NCI-H2107 (cell line): ENCODE results near the gene INO80B.
A peak's percentile ranks its signal among the peaks of the same experiment; 100 is the strongest.
"Not testable (repeated sequence)": the region's sequence is repeated elsewhere in the genome, so short reads cannot be mapped to it uniquely, and the experiment has no call there.

Source experiments
- DNase-seq: peaks from one replicate; lab custom pipeline; 2025; lab: John Stamatoyannopoulos, UW

The INO80B gene

DNA sequence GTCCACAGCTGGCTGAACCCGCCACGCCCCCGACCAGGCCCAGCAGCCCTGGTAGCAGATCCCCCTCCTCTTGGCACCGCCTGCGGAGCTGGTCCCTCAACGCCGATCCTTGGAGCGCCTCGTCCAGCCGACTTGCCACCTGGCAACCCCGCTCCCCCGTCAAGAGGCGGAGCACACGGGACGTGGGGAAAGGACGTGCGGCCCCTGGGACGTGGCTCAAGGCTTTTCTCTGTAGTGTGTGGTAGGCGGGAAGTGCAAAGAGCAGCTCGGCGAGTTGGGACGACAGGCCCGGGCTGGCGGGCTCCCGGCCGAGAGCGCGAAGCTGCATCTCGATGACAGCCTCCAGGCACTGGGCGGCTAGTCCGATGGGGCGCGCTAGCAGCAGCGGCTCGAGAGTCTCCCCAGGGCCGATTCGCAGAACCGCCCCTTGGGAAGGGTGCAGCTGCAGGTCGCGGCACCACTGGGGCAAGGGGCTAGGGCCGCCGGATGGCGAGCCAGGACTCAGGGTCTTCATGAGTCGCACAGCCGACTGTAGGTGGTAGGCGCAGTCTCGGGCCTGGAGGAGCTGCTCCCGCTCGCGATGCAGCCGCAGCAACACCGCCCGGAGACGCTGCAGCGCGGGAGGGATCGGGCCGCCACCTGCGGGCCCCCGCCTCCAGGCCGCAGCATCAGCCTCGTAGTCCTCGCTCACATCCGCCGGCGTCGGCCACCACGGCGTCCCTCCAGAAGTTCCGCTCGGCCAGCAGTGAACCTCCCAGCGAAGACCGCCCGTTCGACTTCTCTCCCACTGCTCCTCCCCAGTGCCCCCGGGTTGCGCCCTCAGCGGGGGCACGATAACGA is 27.3 kb downstream of the INO80B start:
- no peak for DNase-seq

GRCh38 chr2:74482801-74483674 is 28.2 kb downstream of the INO80B start, which contains the start of the genes CCDC142 and TTC31:
Gene CCDC142 (minus strand): TSS chr2:74482998. CDS start chr2:74482837, 161 bp downstream.
Gene TTC31 (plus strand): TSS chr2:74483081. CDS start chr2:74483096, 15 bp downstream.
- peak; percentile 87 for DNase-seq

DNA sequence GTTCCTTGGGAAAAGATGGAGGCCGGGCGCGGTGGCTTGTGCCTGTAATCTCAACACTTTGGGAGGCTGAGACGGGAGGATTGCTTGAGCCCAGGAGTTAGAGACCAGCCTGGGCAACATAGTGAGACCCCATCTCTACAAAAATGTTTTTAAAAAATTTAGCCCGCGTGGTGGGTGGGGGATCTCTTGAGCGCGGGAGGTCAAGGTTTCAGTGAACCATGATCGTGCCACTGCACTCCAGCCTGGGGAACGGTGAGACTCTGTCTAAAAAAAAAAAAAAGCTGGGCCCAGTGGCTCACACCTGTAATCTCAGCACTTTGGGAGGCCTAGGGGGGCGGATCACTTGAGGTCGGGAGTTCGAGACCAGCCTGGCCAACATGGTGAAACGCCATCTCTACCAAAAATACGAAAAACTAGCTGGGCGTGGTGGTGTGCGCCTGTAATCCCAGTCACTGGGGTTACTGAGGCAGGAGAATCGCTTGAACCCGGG is 28.8 kb downstream of the INO80B start:
- DNase-seq, result not testable (repeated sequence)

GRCh38 chr2:74486141-74486540 is 31.3 kb downstream of the INO80B start:
- DNase-seq, result no peak

- no peak for DNase-seq
These were observed 34.0 kb downstream of the INO80B start for GRCh38 chr2:74488643-74489481.

DNA sequence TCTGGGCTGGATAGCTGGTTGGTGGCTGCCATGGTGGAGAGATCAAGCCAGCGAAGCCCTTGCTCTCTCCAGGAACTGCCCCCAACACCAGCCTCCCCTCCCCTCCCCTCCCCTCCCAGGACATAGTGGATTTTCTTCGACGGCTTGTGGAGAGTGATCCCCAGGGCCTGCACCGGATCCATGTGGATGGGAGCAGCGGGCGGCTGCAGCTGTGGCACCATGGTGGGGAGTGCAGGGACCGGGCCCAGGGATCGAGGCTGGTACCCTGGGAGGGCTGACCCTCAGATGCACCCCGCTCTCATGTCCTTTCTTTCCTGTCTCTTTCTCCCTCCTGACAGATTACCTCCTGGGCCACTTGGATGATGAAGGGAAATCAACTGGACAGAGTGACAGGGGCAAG is 35.0 kb downstream of the INO80B start:
- DNase-seq, result no peak

GRCh38 chr2:74491648-74492544 is 37.0 kb downstream of the INO80B start:
- no peak for DNase-seq

GRCh38 chr2:74493546-74493945 is 38.7 kb downstream of the INO80B start:
- no peak for DNase-seq

GRCh38 chr2:74495440-74495839 is 40.6 kb downstream of the INO80B start:
- DNase-seq, result no peak

GRCh38 chr2:74496997-74497776 is 42.3 kb downstream of the INO80B start:
- DNase-seq, result no peak

- DNase-seq, result no peak
These were observed 43.1 kb downstream of the INO80B start for GRCh38 chr2:74497777-74498499.

DNA sequence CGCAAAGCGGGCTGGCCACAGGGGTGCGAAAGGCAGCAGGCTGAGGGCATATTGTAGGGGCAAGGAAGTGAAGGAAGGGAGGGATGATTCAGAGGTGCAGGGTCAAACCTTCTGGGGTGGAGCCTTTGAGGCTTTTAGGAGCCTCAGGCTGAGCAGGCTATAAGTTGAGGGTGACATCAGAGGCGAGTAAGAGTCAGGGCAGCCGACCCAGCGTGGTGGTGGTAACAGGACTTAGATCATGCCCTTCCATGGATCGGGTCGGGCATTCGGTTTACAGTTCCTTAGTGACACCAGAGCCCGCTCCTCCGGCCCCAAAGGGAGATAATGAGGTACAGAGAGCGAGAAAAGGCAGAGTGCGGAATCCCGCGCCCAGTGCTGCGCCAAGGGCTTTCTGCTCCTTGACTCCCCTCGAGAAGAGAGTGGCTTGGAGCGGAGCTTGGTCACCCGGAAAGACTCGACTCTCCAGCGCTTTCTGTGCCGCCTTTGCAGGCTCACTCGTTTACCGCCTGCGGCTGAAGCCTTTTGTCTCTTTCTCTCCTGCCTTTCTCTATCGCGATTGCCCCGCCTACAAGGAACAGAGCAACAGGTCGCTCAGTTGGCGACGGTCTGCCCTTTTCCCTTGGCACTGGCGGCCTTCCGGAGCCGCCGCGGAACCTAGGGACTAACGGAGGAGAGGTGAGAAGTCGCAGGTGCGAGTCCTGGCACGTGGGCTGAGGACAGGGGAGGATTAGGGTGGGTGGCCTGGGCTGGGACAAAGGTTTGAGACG is 43.8 kb downstream of the INO80B start:
- no peak for DNase-seq

DNA sequence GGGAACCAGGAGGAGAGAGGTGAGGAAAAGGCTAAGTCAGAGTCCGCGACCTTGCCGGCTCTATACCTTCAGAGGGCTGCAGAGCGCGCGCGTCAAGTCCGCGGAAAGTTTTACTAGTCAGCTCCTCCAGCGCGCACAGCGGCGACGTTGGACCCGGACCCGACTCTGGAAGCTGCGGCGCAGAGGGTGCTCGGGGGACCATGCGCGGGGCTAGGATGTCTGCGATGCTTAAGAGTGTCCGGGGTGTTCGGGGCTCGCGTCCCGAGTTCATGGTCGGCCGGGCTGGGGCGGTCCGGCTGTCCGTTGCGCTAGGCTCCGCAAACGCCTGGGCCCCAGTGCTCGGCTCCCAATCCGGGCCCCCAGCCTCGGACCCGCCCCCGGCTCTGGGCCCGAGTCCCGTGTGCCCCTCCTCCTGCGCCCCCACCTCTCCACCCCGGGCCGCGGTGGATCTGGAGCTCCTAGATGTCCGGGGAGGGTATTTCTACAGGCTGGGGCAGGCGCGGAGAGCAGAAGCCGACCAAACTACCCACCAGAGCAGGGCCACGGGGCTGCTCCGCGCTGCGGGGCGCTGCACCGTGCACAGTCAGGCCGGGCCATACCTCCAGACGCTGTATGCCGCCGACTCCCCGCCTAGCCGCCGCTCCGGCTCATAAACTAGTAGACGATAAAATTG is 44.5 kb downstream of the INO80B start, which contains the start of gene LBX2:
LBX2 (minus strand) TSS at position 337 of the 673 bp plus-strand sequence; CDS start at position 271, 66 bp downstream.
- no peak for DNase-seq

- DNase-seq, result no peak
These were observed 45.2 kb downstream of the INO80B start for GRCh38 chr2:74499940-74500577.

DNA sequence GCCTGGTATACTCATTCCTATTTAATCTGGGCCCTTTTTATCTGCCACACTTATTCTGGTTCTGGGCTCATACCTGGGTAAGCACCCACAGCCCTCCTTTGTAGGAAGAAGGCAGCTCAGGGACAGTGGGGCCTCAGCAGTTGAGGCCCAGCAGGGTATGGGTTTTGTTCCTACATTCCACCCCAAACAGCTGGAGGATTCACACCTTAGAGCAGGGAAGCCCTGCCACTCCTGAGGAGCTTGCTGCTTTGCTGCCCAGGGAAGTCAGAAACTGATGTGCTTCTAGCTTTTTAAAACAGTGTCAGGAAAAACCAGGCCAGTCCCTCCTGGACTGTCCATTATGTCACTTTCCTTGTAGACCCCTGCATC is 45.7 kb downstream of the INO80B start:
- DNase-seq, result no peak

GRCh38 chr2:74501335-74502071 is 46.6 kb downstream of the INO80B start:
- no peak for DNase-seq
